ENCODE data around the gene TPP1. TPM values are rescaled to one million over a fixed set of nuclear protein-coding genes. Genes with fewer than 3 reads are reported as not detected.

The TPP1 gene
- polyA plus RNA-seq, 2 donors = 18.6 to 20.9 TPM

GRCh38 chr11:6622261-6623171 lies 3.3 kb upstream of the TPP1 start:
- Histone ChIP-seq H3K36me3 (ENCODE audit: control insufficient read depth in 2 of 2, insufficient read depth in 2 of 2, low read length in 1 of 2) (peaks cover 0 to 8% of the 10 kb centered on the region in 2 donors), H3K4me3 (ENCODE audit: low read depth in 1 of 2, low read length in 2 of 2) (no peak overlapping the region), H3K27me3 (ENCODE audit: control insufficient read depth in 1 of 2, insufficient read depth in 2 of 2, low read length in 2 of 2) (no peaks in the 10 kb centered on the region), H3K27ac (ENCODE audit: low read depth in 2 of 2, low read length in 1 of 2) (no peak overlapping the region), H3K9me3 (ENCODE audit: control insufficient read depth in 2 of 2, insufficient read depth in 1 of 2, low read depth in 1 of 2, low read length in 1 of 2) (no peaks in the 10 kb centered on the region), H3K4me1 (ENCODE audit: control insufficient read depth in 2 of 2, insufficient read depth in 2 of 2, low read length in 1 of 2) (peaks cover 4 to 7% of the 10 kb centered on the region in 2 donors)
- 82% methylated on average over 24 of the region's 24 CpGs for WGBS, 2 donors

DNA sequence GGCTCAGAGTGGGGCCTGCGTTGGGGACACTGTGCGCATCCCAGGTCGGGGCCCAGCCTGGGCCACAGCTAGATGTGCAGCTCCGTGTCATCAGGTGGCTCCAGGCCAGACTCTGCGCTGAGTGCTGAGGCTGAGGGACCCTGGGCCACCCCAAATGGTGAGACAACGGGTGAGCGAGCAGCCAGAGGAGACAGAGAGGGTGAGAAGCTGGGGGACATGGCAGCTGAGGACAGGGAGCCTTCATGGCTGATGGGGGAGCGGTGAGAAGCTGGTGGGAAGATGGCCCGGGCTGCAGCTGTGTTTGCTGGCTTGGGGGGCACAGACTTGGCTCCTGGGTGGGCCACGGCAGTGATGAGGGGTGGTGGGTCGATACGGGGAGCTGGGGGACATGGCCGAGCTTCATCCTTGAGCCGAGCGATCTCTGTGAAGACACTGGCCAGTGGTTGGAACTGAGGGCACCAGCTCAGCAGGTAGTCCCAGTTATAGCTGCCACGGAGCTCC lies 2.5 kb upstream of the TPP1 start:
- Histone ChIP-seq H3K27me3 (ENCODE audit: control insufficient read depth in 1 of 2, insufficient read depth in 2 of 2, low read length in 2 of 2) (no peaks in the 10 kb centered on the region), H3K36me3 (ENCODE audit: control insufficient read depth in 2 of 2, insufficient read depth in 2 of 2, low read length in 1 of 2) (peaks cover 0 to 4% of the 10 kb centered on the region in 2 donors), H3K4me3 (ENCODE audit: low read depth in 1 of 2, low read length in 2 of 2) (no peak overlapping the region), H3K27ac (ENCODE audit: low read depth in 2 of 2, low read length in 1 of 2) (no peak overlapping the region), H3K4me1 (ENCODE audit: control insufficient read depth in 2 of 2, insufficient read depth in 2 of 2, low read length in 1 of 2) (peaks cover 2 to 10% of the 10 kb centered on the region in 2 donors), H3K9me3 (ENCODE audit: control insufficient read depth in 2 of 2, insufficient read depth in 1 of 2, low read depth in 1 of 2, low read length in 1 of 2) (no peaks in the 10 kb centered on the region)
- 88% methylated on average over 16 of the region's 16 CpGs for WGBS, 2 donors

- peaks cover 0 to 10% of the 10 kb centered on the region in 2 donors for H3K36me3 ChIP-seq (ENCODE audit: control insufficient read depth in 2 of 2, insufficient read depth in 2 of 2, low read length in 1 of 2)
- no peak overlapping the region for H3K27ac ChIP-seq (ENCODE audit: low read depth in 2 of 2, low read length in 1 of 2)
- H3K27me3 ChIP-seq (ENCODE audit: control insufficient read depth in 1 of 2, insufficient read depth in 2 of 2, low read length in 2 of 2) = no peaks in the 10 kb centered on the region
- H3K9me3 ChIP-seq (ENCODE audit: control insufficient read depth in 2 of 2, insufficient read depth in 1 of 2, low read depth in 1 of 2, low read length in 1 of 2) = no peaks in the 10 kb centered on the region
- WGBS, 2 donors = 54 to 87% methylated on average over 1 of the region's 1 CpG
- no peak overlapping the region for H3K4me3 ChIP-seq (ENCODE audit: low read depth in 1 of 2, low read length in 2 of 2)
- H3K4me1 ChIP-seq (ENCODE audit: control insufficient read depth in 2 of 2, insufficient read depth in 2 of 2, low read length in 1 of 2) = peaks cover 2 to 10% of the 10 kb centered on the region in 2 donors
Measured at GRCh38 chr11:6620636-6621035, 1.4 kb upstream of the TPP1 start.

GRCh38 chr11:6618117-6619003 lies 862 bp downstream of the TPP1 start:
- H3K27ac ChIP-seq (ENCODE audit: low read depth in 2 of 2, low read length in 1 of 2) = peak overlapping the region; percentile 77 to 84
- no peaks in the 10 kb centered on the region for H3K27me3 ChIP-seq (ENCODE audit: control insufficient read depth in 1 of 2, insufficient read depth in 2 of 2, low read length in 2 of 2)
- peak overlapping the region; percentile 66 to 78 for H3K4me3 ChIP-seq (ENCODE audit: low read depth in 1 of 2, low read length in 2 of 2)
- H3K4me1 ChIP-seq (ENCODE audit: control insufficient read depth in 2 of 2, insufficient read depth in 2 of 2, low read length in 1 of 2) = peaks cover 2 to 10% of the 10 kb centered on the region in 2 donors
- H3K9me3 ChIP-seq (ENCODE audit: control insufficient read depth in 2 of 2, insufficient read depth in 1 of 2, low read depth in 1 of 2, low read length in 1 of 2) = no peaks in the 10 kb centered on the region
- 4 to 9% methylated on average over 15 of the region's 15 CpGs for WGBS, 2 donors
- H3K36me3 ChIP-seq (ENCODE audit: control insufficient read depth in 2 of 2, insufficient read depth in 2 of 2, low read length in 1 of 2) = peaks cover 0 to 16% of the 10 kb centered on the region in 2 donors

- Histone ChIP-seq H3K27ac (ENCODE audit: low read depth in 2 of 2, low read length in 1 of 2) (no peak overlapping the region), H3K9me3 (ENCODE audit: control insufficient read depth in 2 of 2, insufficient read depth in 1 of 2, low read depth in 1 of 2, low read length in 1 of 2) (no peaks in the 10 kb centered on the region), H3K4me1 (ENCODE audit: control insufficient read depth in 2 of 2, insufficient read depth in 2 of 2, low read length in 1 of 2) (peaks cover 2 to 10% of the 10 kb centered on the region in 2 donors), H3K27me3 (ENCODE audit: control insufficient read depth in 1 of 2, insufficient read depth in 2 of 2, low read length in 2 of 2) (no peaks in the 10 kb centered on the region), H3K4me3 (ENCODE audit: low read depth in 1 of 2, low read length in 2 of 2) (no peak overlapping the region), H3K36me3 (ENCODE audit: control insufficient read depth in 2 of 2, insufficient read depth in 2 of 2, low read length in 1 of 2) (peaks cover 0 to 16% of the 10 kb centered on the region in 2 donors)
- 84 to 85% methylated on average over 5 of the region's 5 CpGs for WGBS, 2 donors
Measured at GRCh38 chr11:6617315-6617781, 1.9 kb downstream of the TPP1 start.

DNA sequence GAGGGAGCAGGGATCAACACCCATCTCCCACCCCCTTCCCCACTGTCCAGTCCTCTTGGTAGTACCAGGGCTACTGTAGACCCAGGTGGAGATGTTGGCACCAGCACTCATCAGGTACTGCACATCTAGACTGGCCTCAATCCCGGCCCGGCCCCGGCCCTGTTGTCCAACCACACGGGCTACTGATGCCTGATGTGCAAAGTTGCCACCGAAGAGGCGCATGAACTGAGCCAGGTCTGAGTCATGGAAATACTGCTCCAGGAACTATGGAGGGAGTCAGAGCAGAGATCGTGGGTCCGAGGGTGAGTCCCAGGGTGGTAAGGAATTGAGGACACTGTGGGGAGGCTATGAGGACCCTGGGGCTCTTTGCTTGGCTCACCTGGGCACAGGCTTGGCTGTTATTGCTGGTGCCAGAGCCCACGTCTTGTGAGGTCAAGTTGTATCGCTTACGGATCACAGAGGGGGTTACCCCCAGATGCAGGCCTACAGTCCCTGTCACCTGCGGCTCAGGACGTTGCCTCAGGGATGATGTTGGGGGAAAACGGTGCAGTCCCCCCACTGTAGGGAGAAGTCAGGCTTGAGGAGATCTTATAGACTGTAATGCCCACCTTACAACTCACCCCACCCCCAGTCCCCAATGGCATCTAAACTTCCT lies 2.5 kb downstream of the TPP1 start:
- 92 to 95% methylated on average over 14 of the region's 14 CpGs for WGBS, 2 donors
- no peak overlapping the region for H3K4me3 ChIP-seq (ENCODE audit: low read depth in 1 of 2, low read length in 2 of 2)
- H3K27ac ChIP-seq (ENCODE audit: low read depth in 2 of 2, low read length in 1 of 2) = no peak overlapping the region
- no peaks in the 10 kb centered on the region for H3K27me3 ChIP-seq (ENCODE audit: control insufficient read depth in 1 of 2, insufficient read depth in 2 of 2, low read length in 2 of 2)
- no peaks in the 10 kb centered on the region for H3K9me3 ChIP-seq (ENCODE audit: control insufficient read depth in 2 of 2, insufficient read depth in 1 of 2, low read depth in 1 of 2, low read length in 1 of 2)
- peaks cover 2 to 10% of the 10 kb centered on the region in 2 donors for H3K4me1 ChIP-seq (ENCODE audit: control insufficient read depth in 2 of 2, insufficient read depth in 2 of 2, low read length in 1 of 2)
- peaks cover 0 to 16% of the 10 kb centered on the region in 2 donors for H3K36me3 ChIP-seq (ENCODE audit: control insufficient read depth in 2 of 2, insufficient read depth in 2 of 2, low read length in 1 of 2)

DNA sequence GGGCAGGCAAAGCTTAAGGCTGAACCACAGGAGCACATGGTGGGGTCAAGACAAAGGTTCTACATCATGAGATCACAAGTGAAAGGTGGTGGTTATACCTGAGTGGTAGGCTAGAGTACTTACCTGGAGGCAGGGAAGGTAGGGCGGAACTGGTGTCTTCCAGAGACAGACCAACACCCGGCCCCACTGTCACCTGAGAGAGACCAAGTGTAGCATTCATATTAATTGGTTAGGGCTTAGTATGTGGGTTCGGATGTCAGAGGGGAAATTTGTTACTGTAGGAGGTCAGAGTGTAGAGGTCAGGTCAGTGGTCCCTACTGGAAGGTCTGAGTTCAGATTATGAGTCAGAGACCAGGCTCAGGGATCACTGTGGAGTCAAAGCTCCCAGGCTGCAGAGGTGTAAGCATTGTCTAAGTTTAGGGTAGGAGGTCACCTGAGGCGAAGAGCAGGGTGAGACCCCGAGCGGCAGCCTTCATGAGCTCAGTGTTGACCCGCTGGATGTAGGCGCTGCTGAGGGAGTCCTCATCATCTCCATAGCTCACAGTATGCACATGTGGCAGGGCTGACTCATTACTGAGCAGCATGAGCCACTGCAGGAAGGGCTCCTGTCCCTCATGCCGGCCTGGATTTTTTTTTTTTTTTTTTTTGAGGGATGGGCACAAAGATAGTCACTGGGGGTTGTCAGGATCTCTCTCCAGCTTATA lies 3.2 kb downstream of the TPP1 start:
- Histone ChIP-seq H3K27me3 (ENCODE audit: control insufficient read depth in 1 of 2, insufficient read depth in 2 of 2, low read length in 2 of 2) (no peaks in the 10 kb centered on the region), H3K36me3 (ENCODE audit: control insufficient read depth in 2 of 2, insufficient read depth in 2 of 2, low read length in 1 of 2) (peaks cover 1 to 16% of the 10 kb centered on the region in 2 donors), H3K4me1 (ENCODE audit: control insufficient read depth in 2 of 2, insufficient read depth in 2 of 2, low read length in 1 of 2) (peaks cover 2 to 10% of the 10 kb centered on the region in 2 donors), H3K4me3 (ENCODE audit: low read depth in 1 of 2, low read length in 2 of 2) (no peak overlapping the region), H3K27ac (ENCODE audit: low read depth in 2 of 2, low read length in 1 of 2) (no peak overlapping the region), H3K9me3 (ENCODE audit: control insufficient read depth in 2 of 2, insufficient read depth in 1 of 2, low read depth in 1 of 2, low read length in 1 of 2) (no peaks in the 10 kb centered on the region)
- 94 to 96% methylated on average over 9 of the region's 9 CpGs for WGBS, 2 donors

DNA sequence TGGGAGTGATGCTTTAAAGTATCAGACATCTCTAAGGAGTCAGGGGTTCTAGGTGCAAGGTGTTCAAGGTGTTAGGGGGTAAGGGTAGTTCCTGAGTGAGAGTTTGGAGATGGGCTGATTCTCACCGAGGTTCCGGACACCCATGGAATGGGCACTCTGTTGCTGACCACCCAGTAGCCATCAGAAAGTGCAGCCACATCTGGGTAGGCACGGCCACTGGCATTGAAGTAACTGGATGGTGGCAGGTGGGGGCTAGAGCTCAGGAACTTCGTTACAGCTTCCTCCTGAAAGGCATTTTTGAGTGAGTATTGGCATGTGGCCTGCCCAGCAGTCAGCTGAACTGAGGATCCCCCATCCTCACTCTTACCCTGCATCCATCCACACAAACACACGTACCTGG lies 4.2 kb downstream of the TPP1 start:
- Histone ChIP-seq H3K4me3 (ENCODE audit: low read depth in 1 of 2, low read length in 2 of 2) (no peak overlapping the region), H3K27me3 (ENCODE audit: control insufficient read depth in 1 of 2, insufficient read depth in 2 of 2, low read length in 2 of 2) (no peaks in the 10 kb centered on the region), H3K36me3 (ENCODE audit: control insufficient read depth in 2 of 2, insufficient read depth in 2 of 2, low read length in 1 of 2) (peaks cover 8 to 26% of the 10 kb centered on the region in 2 donors), H3K4me1 (ENCODE audit: control insufficient read depth in 2 of 2, insufficient read depth in 2 of 2, low read length in 1 of 2) (peaks cover 4 to 15% of the 10 kb centered on the region in 2 donors), H3K27ac (ENCODE audit: low read depth in 2 of 2, low read length in 1 of 2) (no peak overlapping the region), H3K9me3 (ENCODE audit: control insufficient read depth in 2 of 2, insufficient read depth in 1 of 2, low read depth in 1 of 2, low read length in 1 of 2) (no peaks in the 10 kb centered on the region)
- whole genome bisulfite sequencing, 2 donors = 96 to 99% methylated on average over 5 of the region's 5 CpGs

Data from esophagus (tissue), 2 donors.